ENCODE data around the gene CATSPERB.

- TF ChIP-seq GATA3 (IDR thresholded peaks at IDR 0.05; ENCODE audit: low read depth, low read length), result no peak
- TF ChIP-seq GATA2 (IDR thresholded peaks at IDR 0.05; ENCODE audit: low read depth, low read length), result no peak
Measured at GRCh38 chr14:91609161-91609560, 122.7 kb downstream of the CATSPERB start.

All from SH-SY5Y (cell line).